Natural killer cell (primary cell): ENCODE data around the gene BEAN1. TPM values are rescaled to one million over a fixed set of nuclear protein-coding genes. Genes with fewer than 3 reads are reported as not detected.
"Not testable (repeated sequence)": the region's sequence is repeated elsewhere in the genome, so short reads cannot be mapped to it uniquely, and the experiment has no call there.

ENCODE experiments used
- ATAC-seq, 3 donors: fragments of 150-1000 bp in 2 of 3; fragments of 200-7000 bp in 1 of 3; cut with Tn5 transposase; 1 replicate in 1 of 3; 2 replicates in 2 of 3; pipeline ENCODE4 v1.10.0; 2021; ENCODE audit warnings: mild to moderate bottlenecking in 2 of 3, moderate library complexity in 2 of 3
- DNase-seq, 2 donors: peaks; one replicate each; pipeline versions ENCODE4 v3.0.0 to v3.0.0-alpha.2; 2013 to 2021; ENCODE audit warnings: mixed read lengths in 1 of 2
- H3K27ac ChIP-seq: one replicate; pipeline ENCODE4 v1.5.1; 2013; ENCODE audit warnings: mild to moderate bottlenecking, low read length
- H3K27me3 ChIP-seq: one replicate; pipeline ENCODE4 v1.6.1; 2013; ENCODE audit warnings: low read length; ENCODE audit not compliant: control insufficient read depth, insufficient read depth
- H3K36me3 ChIP-seq: one replicate; pipeline ENCODE4 v1.6.1; 2013; ENCODE audit warnings: low read length; ENCODE audit not compliant: control insufficient read depth, insufficient read depth
- H3K4me1 ChIP-seq: one replicate; pipeline ENCODE4 v1.6.1; 2013; ENCODE audit warnings: low read length; ENCODE audit not compliant: control insufficient read depth, insufficient read depth
- H3K4me3 ChIP-seq: one replicate; pipeline ENCODE4 v1.5.1; 2013; ENCODE audit warnings: low read length
- H3K9me3 ChIP-seq: one replicate; pipeline ENCODE4 v1.6.1; 2013; ENCODE audit warnings: low read length; ENCODE audit not compliant: control insufficient read depth, insufficient read depth
- H3K27ac Mint-ChIP-seq, 2 donors: one replicate each; pipeline ENCODE4 v1.8.0; 2022; ENCODE audit warnings: mild to moderate bottlenecking in 2 of 2, mixed read lengths in 2 of 2, moderate library complexity in 1 of 2
- H3K27me3 Mint-ChIP-seq, 2 donors: one replicate each; pipeline ENCODE4 v1.8.0; 2022; ENCODE audit warnings: low read depth in 2 of 2, mixed read lengths in 2 of 2
- H3K36me3 Mint-ChIP-seq: one replicate; pipeline ENCODE4 v1.8.0; 2022; ENCODE audit warnings: mixed read lengths
- H3K4me1 Mint-ChIP-seq, 2 donors: one replicate each; pipeline ENCODE4 v1.8.0; 2022; ENCODE audit warnings: mixed read lengths in 2 of 2
- H3K4me3 Mint-ChIP-seq: one replicate; pipeline ENCODE4 v1.8.0; 2022; ENCODE audit warnings: mild to moderate bottlenecking, moderate library complexity, mixed read lengths
- H3K9me3 Mint-ChIP-seq, 2 donors: one replicate each; pipeline ENCODE4 v1.8.0; 2022; ENCODE audit warnings: mixed read lengths in 2 of 2
- CTCF ChIP-seq: fragments of 200-600 bp; IDR thresholded peaks from one replicate; pipeline ENCODE4 v1.8.0; 2022; ENCODE audit warnings: antibody characterized with exemption
- WGBS: methylation state at CpG from one replicate; pipeline ENCODE4 v1.1.7; 2013; ENCODE audit warnings: missing lambda C conversion rate; ENCODE audit not compliant: insufficient coverage; 5-methylcytosine and 5-hydroxymethylcytosine counted together
- intact Hi-C: fragments of 100-400 bp; cut with micrococcal nuclease; formaldehyde crosslinking; loops from one replicate; pipeline ENCODE4 v1.14.2; 2022
- total RNA-seq, 4 donors: library from RNA; stranded (reverse); fragments of 120-200 nt in 1 of 4; gene quantifications; one replicate each; pipeline versions ENCODE4 v1.2.3 to v1.2.4, GENCODE V29; 2013 to 2022

BEAN1 gene
- total RNA-seq, 3 donors from 2014 or later (not counting 1 experiment from before 2014, with no cell fraction given) = not detected

DNA sequence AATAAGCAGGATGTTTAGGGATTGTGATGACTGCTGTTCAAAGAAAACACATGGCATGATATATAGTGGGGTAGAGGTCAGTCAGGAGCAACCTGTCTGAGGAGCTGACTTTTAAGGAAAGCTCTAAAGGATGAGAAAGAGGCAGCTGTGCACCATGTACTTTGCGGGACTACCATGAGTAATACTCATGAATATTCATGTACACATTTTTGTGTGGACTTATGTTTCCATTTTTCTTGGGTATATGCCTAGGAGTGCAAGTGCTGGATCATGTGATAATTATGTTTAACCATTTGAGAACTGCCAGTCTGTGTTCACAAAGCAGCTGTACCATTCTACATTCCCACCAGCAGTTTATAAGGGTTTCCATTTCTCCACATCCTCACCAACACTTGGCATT is 35.8 kb downstream of the BEAN1 start:
- TF ChIP-seq CTCF = no peak
- Histone ChIP-seq H3K36me3 (no peaks in the 10 kb centered on the region), H3K4me1 (no peaks in the 10 kb centered on the region), H3K9me3 (no peaks in the 10 kb centered on the region), H3K27me3 (peaks cover 2% of the 10 kb centered on the region), H3K4me3 (no peak overlapping the region), H3K27ac (no peak overlapping the region)
- Mint-ChIP-seq H3K9me3 (peaks cover 0 to 3% of the 10 kb centered on the region in 2 donors), H3K27ac (no peak overlapping the region), H3K36me3 (no peaks in the 10 kb centered on the region), H3K4me1 (no peaks in the 10 kb centered on the region), H3K27me3 (peaks cover 35 to 58% of the 10 kb centered on the region in 2 donors), H3K4me3 (no peak overlapping the region)
- DNase-seq (no peak), ATAC-seq (no peak)
- intact Hi-C loops = no loop called here
- 86% methylated on average over 1 of the region's 1 CpG for WGBS

- H3K9me3 Mint-ChIP-seq, DNase-seq, H3K9me3 ChIP-seq, H3K27ac ChIP-seq, H3K4me1 Mint-ChIP-seq, H3K36me3 Mint-ChIP-seq, H3K4me1 ChIP-seq, intact Hi-C loops, H3K4me3 Mint-ChIP-seq, H3K27me3 ChIP-seq, H3K4me3 ChIP-seq, H3K36me3 ChIP-seq, ATAC-seq, H3K27ac Mint-ChIP-seq: not testable (repeated sequence)
- peaks cover 19 to 33% of the 10 kb centered on the region in 2 donors for H3K27me3 Mint-ChIP-seq
- WGBS = 94% methylated on average over 6 of the region's 6 CpGs
Measured at GRCh38 chr16:66465946-66466345, 38.9 kb downstream of the BEAN1 start.

DNA sequence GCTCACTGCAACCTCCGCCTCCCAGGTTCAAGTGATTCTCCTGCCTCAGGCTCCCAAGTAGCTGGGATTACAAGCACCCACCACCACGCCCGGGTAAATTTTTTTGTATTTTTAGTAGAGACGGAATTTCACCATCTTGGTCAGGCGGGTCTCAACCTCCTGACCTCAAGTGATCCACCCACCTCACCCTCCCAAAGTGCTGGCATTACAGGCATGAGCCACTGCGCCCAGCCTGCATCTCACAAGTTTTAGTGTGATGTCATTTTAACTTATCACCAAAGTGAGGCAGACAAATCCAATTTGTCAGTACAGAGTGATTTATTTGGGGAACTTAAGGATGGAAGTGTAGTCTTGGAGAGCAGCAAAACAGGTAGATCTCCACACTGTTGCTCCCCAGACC is 39.5 kb downstream of the BEAN1 start:
- H3K9me3 Mint-ChIP-seq, DNase-seq, H3K27me3 ChIP-seq, H3K27ac Mint-ChIP-seq, intact Hi-C loops, H3K4me1 Mint-ChIP-seq, H3K36me3 ChIP-seq, H3K36me3 Mint-ChIP-seq, H3K4me3 ChIP-seq, ATAC-seq, H3K9me3 ChIP-seq, H3K4me1 ChIP-seq, H3K4me3 Mint-ChIP-seq, H3K27ac ChIP-seq: not testable (repeated sequence)
- 97% methylated on average over 5 of the region's 6 CpGs for WGBS
- peaks cover 17 to 32% of the 10 kb centered on the region in 2 donors for H3K27me3 Mint-ChIP-seq

GRCh38 chr16:66467611-66468010 is 40.5 kb downstream of the BEAN1 start:
- 95% methylated on average over 5 of the region's 5 CpGs for WGBS
- intact Hi-C loops = no loop called here
- Histone ChIP-seq H3K36me3 (no peaks in the 10 kb centered on the region), H3K4me3 (no peak overlapping the region), H3K27me3 (peaks cover 2% of the 10 kb centered on the region), H3K9me3 (no peaks in the 10 kb centered on the region), H3K4me1 (no peaks in the 10 kb centered on the region), H3K27ac (no peak overlapping the region)
- DNase-seq = no peak
- peaks cover 16 to 26% of the 10 kb centered on the region in 2 donors for H3K27me3 Mint-ChIP-seq
- H3K36me3 Mint-ChIP-seq = no peaks in the 10 kb centered on the region
- no peak for ATAC-seq
- H3K9me3 Mint-ChIP-seq = peaks cover 0 to 3% of the 10 kb centered on the region in 2 donors
- no peak overlapping the region for H3K4me3 Mint-ChIP-seq
- H3K4me1 Mint-ChIP-seq = no peaks in the 10 kb centered on the region
- H3K27ac Mint-ChIP-seq = no peak overlapping the region
- TF ChIP-seq CTCF = no peak
